ENCODE measurements around the gene HDAC9.
"Not testable (repeated sequence)": the region's sequence is repeated elsewhere in the genome, so short reads cannot be mapped to it uniquely, and the experiment has no call there.

HDAC9 gene

GRCh38 chr7:19017374-19017773, 521.8 kb downstream of the HDAC9 start:
- DNase-seq (ENCODE audit: low read depth in 2 of 2): no peak

GRCh38 chr7:19020062-19020461, 524.5 kb downstream of the HDAC9 start:
- no peak for DNase-seq (ENCODE audit: low read depth in 2 of 2)

- no peak for DNase-seq (ENCODE audit: low read depth in 2 of 2)
Measured at GRCh38 chr7:19020711-19021110, 525.2 kb downstream of the HDAC9 start.

- DNase-seq (ENCODE audit: low read depth in 2 of 2): no peak
Measured at GRCh38 chr7:19023477-19023876, 527.9 kb downstream of the HDAC9 start.

- DNase-seq (ENCODE audit: low read depth in 2 of 2): no peak
Measured at GRCh38 chr7:19024261-19024660, 528.7 kb downstream of the HDAC9 start.

- DNase-seq (ENCODE audit: low read depth in 2 of 2): no peak
Measured at GRCh38 chr7:19026888-19027287, 531.3 kb downstream of the HDAC9 start.

GRCh38 chr7:19030281-19030680, 534.7 kb downstream of the HDAC9 start:
- no peak for DNase-seq (ENCODE audit: low read depth in 2 of 2)

- DNase-seq (ENCODE audit: low read depth in 2 of 2): not testable (repeated sequence)
Measured at GRCh38 chr7:19032942-19033341, 537.4 kb downstream of the HDAC9 start.

GRCh38 chr7:19051767-19052375, 556.3 kb downstream of the HDAC9 start:
- DNase-seq (ENCODE audit: low read depth in 2 of 2): peak; percentile 0 to 4

Measured in activated CD4-positive, alpha-beta T cell treated with anti-CD3 and anti-CD28 coated beads for 24 hours (primary cell).